Stimulated activated CD4-positive, alpha-beta T cell treated with anti-CD3 and anti-CD28 coated beads, TNF-alpha, amount 100 ng/mL, for 4 hours (primary cell): ENCODE results near the gene RDH5.
A peak's percentile ranks its signal among the peaks of the same experiment; 100 is the strongest.

ENCODE experiments used
- DNase-seq, 3 experiments: peaks; one replicate each; pipeline ENCODE4 v3.0.0-alpha.2; 2020; ENCODE audit warnings: low read depth in 3 of 3

Gene RDH5

DNA sequence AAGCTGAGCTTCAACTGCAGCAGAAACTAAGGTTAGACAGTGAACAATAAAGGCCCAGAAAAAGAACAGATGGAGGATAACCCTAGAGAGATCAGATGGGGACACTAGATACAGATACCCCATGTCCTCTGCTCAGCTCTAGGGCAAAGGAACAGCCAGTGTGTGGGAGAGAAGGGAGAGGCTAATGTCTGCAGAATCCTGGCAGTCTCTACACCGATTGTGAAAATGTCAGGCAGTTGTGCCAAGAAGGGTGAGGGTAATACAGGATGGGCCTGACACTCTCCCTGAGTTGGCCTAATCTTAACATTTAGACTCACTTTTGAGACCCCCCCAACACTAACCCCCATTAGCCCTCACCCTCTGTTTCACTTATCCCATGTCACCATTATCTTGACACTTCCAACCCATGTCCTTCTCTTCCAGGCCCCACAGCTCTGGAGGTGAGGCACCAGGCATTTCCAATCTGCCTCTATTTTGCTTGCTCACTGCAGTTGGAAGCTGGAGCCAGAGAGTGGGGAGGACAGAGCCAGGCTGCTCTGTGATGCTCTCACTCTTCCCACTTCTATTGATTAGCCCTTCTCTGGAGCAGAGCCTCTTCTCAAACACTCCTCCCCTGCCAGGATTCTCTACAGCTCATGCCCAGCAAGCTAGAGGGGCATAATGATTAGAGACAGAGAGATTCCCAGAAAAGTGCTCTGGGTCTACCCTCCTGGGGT, 7.3 kb upstream of the RDH5 start:
- DNase-seq = no peak

DNA sequence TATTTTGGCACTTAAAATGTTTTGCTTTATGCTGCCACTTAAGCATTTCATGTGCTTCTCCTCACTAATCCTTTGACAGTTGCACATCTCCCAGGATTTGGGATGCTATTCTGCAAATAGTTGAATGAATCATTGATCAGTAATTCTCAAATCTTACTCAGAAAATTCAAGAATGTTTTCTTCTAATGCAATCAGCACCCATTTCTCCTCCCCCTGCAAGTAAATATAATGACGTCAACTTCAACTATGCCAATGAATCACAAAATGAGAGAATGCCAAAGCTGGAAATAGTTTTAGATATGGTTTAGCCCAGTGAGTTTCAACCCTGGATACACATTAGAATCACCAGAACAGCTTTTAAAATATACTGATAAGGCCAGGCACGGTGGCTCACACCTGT, 6.5 kb upstream of the RDH5 start:
- DNase-seq = no peak

GRCh38 chr12:55715169-55715764, 4.9 kb upstream of the RDH5 start:
- DNase-seq = no peak

DNA sequence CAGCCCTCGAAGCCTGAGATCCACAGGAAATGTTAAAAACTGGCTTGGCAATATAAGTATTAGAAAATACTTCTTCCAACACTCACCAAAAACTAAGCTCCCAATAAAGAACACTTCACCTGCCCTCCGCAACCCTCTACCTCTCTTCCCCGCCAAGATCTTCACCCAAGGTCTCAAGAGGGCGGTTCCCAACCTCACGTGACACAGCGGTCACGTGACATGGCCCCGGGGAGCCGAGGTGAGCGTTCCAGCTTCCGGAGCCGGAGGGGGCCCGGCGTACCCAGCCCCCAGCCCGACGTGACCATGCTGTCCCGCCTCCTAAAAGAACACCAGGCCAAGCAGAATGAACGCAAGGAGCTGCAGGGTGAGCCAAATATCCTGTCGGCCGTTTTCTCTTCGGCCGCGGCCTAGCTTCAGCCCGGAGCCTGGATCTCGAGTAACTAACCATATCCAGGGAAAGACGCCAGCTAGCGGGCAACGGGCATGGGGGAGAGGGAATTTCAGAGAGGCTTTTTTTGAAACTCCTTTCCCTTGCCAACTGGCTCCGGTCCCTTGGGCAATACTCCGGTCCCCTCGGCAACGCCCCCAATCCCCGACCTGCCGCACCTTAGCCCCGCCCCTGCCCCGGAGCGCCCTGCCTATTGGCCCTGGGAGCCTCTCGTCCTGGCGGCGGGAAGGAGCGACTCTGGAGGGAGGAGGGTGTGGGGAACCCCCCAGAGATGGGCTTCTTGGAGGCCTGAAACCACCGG, 4.2 kb upstream of the RDH5 start, which contains the start of gene BLOC1S1:
TSS of gene BLOC1S1 (plus strand) at position 214 of the 749 bp plus-strand sequence. CDS start at position 220, 6 bp downstream.
- peak; percentile 81 to 94 (median 84) for DNase-seq

GRCh38 chr12:55716582-55716957, 3.6 kb upstream of the RDH5 start:
- no peak for DNase-seq

DNA sequence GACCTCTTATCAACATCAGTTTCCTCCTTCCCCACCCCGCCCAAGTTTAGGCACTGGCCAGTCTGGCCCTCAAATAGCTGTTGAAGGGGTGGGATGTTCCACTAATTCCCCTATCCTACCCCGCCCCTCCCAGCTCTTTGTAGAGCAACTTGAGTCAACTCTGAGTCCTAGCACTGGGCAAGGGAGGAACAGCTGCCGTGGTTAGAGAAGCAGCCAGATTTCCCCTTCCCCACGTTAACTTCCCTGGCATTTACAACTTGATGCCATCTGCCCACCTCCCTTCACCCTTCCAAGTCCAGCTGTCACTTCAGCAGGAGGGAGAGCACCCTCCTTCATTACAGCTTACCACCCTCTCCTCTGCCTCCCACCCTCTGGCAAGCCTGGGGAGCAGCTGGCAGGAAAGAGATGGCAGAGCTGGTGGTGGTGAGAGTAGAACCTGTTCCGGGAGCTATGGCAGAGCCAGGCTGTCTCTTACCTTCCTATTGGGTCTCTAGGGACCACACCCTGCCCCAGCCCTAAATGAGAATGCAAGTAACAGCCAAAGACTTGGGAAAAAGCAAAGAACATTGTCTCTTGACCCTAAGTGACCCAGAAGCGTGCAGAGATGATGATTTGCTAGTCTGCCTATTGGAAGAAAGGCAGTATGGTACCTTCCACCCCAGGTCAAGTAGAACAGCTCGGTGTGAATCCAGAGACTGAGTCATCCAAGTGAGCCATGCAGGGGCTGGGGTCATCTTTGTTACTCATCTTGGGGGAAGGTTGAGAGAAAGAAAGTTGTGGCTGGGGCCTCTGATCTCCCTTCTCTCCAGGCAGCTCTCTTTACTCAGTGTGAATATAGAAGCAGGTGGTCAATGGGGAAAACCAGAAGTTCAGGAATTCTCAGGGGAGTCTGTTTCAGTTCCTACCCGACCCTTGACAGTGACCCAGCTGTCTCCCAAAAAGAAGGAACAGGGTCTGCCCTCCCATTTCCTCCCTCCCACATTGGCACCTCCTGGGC, 2.9 kb upstream of the RDH5 start:
- DNase-seq = no peak

DNA sequence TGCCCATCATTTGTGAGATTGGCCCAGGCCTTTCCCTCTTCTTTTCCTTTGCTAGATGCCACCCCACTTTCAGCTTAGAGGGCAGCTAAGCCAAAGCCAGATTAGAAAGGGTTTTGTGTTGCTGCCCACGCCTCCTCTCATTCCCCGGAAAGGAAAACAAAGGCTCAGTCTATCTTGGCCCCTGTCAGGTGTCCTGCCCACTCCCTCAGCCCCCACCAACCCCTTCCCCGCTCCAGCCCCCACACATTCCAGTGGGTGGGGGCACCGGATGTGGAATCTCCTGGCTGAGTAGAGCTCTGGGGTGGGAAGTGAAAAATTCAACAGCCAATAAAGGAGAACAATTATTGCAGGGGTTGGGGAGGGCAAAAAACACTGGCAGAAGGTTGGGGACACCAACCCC, 2.2 kb upstream of the RDH5 start:
- no peak for DNase-seq

DNA sequence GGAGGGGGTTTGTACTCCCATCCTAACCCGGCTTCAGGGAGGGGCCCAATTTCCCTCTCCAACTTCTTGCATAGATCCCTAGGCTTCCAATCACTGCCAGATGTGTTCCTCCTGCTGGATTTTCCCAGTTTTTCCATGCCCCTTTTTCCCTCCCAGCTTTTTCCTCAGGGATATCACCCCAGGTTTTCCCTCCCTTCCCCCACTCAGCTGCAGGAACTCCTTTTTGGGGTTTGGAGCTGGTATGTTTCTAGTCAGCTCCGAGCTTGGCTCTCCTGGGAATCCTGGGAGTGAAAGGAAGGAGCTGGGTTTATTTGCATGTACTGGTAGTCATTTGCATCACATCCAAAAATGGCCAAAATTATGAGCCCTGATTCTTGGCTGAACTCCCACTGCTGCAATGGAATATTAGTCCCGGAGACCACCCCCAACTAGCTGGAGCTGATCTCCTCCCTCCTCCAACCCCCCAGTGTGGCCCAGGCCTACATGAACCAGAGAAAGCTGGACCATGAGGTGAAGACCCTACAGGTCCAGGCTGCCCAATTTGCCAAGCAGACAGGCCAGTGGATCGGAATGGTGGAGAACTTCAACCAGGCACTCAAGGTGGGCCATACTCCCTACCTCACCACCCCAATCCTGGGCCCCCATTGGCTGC, 1.4 kb upstream of the RDH5 start:
- no peak for DNase-seq

- no peak for DNase-seq
These were observed 822 bp upstream of the RDH5 start for GRCh38 chr12:55719371-55719770.

DNA sequence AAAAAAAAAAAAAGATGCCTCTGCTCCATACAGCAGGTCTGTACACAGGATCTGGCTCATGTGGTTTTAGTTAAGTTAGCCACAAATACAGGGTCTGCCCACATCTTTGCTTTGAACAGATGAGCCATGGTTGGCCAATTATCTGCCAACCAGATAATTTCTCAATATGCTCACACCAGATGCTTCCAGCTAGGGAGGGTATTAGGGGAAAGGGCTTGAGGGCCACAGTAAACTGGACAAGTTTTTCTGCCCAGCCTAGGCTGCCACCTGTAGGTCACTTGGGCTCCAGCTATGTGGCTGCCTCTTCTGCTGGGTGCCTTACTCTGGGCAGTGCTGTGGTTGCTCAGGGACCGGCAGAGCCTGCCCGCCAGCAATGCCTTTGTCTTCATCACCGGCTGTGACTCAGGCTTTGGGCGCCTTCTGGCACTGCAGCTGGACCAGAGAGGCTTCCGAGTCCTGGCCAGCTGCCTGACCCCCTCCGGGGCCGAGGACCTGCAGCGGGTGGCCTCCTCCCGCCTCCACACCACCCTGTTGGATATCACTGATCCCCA, 776 bp downstream of the RDH5 start:
- no peak for DNase-seq

DNA sequence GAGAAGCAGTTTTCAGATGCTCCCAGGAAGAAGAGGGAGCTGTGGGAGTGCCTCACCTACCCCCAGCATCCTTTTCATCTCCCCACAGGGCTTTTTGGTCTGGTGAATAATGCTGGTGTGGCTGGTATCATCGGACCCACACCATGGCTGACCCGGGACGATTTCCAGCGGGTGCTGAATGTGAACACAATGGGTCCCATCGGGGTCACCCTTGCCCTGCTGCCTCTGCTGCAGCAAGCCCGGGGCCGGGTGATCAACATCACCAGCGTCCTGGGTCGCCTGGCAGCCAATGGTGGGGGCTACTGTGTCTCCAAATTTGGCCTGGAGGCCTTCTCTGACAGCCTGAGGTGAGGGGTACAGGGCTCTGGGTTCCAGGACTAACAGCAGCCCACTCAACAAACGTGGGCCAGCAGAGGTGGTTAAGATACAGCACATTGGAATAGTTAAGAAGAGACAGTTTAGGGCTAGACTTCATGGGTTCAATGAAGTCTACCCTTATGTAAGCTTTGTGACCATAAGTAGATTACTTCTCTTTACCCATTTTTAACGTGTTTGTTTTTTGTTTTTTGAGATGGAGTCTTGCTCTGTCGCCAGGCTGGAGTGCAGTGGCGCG, 1.5 kb downstream of the RDH5 start:
- DNase-seq = no peak

DNA sequence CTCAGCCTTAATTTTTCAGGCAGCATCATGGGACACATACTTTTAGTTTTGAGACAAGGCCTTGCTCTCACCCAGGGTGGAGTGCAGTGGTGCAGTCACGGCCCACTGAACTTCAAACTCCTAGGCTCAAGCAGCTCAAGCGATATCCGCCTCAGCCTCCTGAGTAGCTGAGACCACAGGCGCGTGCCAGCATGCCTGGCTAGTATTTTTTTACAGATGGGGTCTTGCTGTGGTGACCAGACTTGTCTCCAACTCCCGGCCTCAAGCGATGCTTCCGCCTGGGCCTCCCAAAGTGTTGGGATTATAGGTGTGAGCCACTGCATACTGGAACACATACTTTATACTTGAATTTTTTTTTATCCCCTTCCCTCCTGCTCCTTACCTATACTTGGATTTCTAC, 2.8 kb downstream of the RDH5 start:
- DNase-seq = no peak

DNA sequence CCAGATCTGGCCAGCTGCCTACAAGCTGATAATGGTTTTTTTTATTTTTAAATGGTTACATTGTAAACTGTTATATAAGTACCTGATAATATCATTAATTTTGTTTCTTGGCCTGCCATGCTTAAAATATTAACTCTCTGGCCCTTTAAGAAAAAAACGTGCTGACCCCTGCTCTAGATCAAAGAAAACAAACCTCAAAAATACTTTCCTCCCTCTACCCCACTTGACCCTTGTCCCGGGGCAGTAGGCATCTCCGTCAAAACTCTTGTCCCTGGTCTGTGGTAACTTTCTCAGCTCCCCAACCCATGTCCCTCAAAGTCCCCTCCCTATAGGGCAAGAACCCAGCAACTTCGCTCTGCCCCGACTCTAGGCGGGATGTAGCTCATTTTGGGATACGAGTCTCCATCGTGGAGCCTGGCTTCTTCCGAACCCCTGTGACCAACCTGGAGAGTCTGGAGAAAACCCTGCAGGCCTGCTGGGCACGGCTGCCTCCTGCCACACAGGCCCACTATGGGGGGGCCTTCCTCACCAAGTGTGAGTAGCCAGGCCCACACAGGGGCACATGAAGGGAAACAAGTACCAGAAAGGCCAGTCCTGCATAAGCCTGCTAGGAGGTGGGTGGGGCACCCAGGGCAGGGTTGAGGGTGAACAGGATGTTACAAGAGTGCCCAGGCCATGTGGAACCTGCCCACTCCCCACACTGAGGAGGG, 3.5 kb downstream of the RDH5 start:
- no peak for DNase-seq

GRCh38 chr12:55724226-55724939, 4.2 kb downstream of the RDH5 start:
- DNase-seq = peak in 1 of 3 experiments; percentile 48

DNA sequence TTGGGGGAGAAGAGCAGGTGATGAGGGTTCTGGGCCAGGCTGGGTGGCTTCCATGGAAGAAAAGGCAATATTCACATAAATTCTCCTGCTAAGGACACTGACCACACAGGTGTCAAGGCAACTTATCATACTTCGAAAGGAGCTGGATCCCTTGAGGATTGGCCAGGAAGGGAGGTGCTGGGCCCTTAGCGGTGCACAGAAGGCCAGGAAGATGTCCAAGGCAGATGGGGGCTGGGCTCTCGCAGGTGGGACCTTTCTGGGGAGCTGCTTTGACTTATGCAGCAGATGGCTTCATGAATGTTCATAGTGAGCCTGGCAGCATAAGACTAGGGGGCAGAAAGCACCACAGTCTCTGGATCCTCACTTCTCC, 4.7 kb downstream of the RDH5 start:
- no peak for DNase-seq

GRCh38 chr12:55725556-55725955, 5.4 kb downstream of the RDH5 start:
- DNase-seq = no peak

DNA sequence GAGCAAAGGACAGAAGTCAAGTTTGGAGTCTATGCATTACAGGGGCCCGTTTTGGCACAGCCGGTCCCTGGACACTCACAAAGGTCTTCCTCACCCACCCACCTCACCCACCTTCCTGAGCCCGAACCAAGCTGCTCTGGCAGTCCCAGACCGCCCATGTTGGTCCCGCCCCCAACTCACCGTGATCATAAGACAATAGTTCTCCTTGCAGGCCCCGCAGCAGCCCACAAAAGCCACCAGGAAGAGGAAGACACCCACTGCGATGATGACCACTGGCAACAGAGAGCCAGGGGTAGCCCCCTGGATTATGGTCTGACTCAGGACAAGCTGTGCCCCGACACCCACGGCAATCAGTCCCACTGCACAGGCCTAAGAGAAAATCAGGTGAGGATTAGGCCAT, 6.8 kb downstream of the RDH5 start:
- no peak for DNase-seq

- DNase-seq = no peak
These were observed 7.5 kb downstream of the RDH5 start for GRCh38 chr12:55727643-55728185.
